Mucosa of descending colon (tissue), 3 donors: ENCODE measurements around the gene CCDC92B. TPM values are rescaled to one million over a fixed set of nuclear protein-coding genes. Genes with fewer than 3 reads are reported as not detected.

Source experiments
- ATAC-seq: fragments of 200-7000 bp; cut with Tn5 transposase; one replicate; pipeline ENCODE4 v1.9.1; 2020; ENCODE audit warnings: mild to moderate bottlenecking, moderate library complexity
- DNase-seq, 3 donors: peaks; one replicate each; pipeline ENCODE4 v3.0.0-alpha.2; 2020
- H3K36me3 ChIP-seq: fragments of 200-600 bp; one replicate; pipeline ENCODE4 v1.8.0; 2021; ENCODE audit warnings: low read depth, mild to moderate bottlenecking
- H3K4me1 ChIP-seq: fragments of 200-600 bp; one replicate; pipeline ENCODE4 v1.8.0; 2021; ENCODE audit warnings: low read depth, mild to moderate bottlenecking
- H3K4me3 ChIP-seq: fragments of 200-600 bp; one replicate; pipeline ENCODE4 v1.8.0; 2021; ENCODE audit warnings: mild to moderate bottlenecking
- H3K9me3 ChIP-seq: fragments of 200-600 bp; one replicate; pipeline ENCODE4 v1.8.0; 2021; ENCODE audit warnings: mild to moderate bottlenecking
- CTCF ChIP-seq: fragments of 200-600 bp; IDR thresholded peaks from one replicate; pipeline ENCODE4 v1.8.0; 2022; ENCODE audit warnings: antibody characterized with exemption, mild to moderate bottlenecking
- intact Hi-C, 2 donors: fragments of 100-400 bp; cut with DNase I in 1 of 2; cut with micrococcal nuclease in 1 of 2; formaldehyde crosslinking; loops; one replicate each; pipeline versions ENCODE4 v1.11.0 to v1.11.1; 2022; cut with DNase I, micrococcal nuclease
- total RNA-seq, 3 donors: library from RNA; stranded (reverse); fragmentation: NEBNext Ultra II Directional in 2 of 3; extraction: Animal tissue kit (Norgen Biotek cat#: 25700) in 2 of 3; gene quantifications; one replicate each; pipeline versions ENCODE4 v1.2.1 to v1.2.4, GENCODE V29; 2021 to 2023
- donor health status: DM: no; HTN: no; CAD: no; lungs with moderate emphysema.
- donor health status: DM: no; HTN: no; CAD: no.
- donor health status: DM: no; HTN: yes; CAD: no.

CCDC92B gene
- total RNA-seq, 3 donors from 2014 or later, result 1.3 to 2.2 (median 2.2) TPM

DNA sequence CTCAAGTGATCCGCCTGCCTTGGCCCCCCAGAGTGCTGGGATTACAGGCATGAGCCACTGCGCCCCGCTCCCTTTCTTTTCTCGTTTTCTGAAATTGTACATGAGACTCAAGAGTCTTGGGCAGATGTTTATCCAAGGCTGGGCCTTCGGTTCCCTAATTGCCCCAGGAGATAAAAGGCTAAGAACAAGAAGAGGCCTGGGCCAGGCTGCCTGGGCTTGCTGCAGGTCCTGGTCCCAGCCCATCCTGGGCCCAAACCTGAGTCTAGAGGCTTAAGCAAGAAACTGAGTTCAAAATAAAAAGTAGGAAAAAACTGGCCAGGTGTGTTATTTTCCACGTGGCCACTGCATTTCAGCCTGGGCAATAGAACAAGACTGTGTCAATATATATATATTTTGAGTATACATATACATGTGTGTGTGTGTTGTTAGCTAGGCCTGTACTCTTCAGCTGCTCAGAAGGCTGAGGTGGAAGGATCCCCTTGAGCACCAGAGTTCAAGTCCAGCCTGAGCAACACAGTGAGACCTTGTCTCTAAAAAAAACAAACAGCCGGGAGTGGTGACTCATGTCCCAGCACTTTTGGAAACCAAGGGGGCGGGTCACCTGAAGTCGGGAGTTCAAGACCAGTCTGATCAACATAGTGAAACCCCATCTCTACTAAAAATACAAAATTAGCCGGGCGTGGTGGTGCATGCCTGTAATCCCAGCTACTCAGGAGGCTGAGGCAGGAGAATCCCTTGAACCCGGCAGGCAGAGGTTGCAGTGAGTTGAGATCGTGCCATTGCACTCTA lies 31.1 kb downstream of the CCDC92B start:
- Histone ChIP-seq H3K9me3 (no peaks in the 10 kb centered on the region), H3K4me3 (no peak overlapping the region)
- no peak for TF ChIP-seq CTCF

DNA sequence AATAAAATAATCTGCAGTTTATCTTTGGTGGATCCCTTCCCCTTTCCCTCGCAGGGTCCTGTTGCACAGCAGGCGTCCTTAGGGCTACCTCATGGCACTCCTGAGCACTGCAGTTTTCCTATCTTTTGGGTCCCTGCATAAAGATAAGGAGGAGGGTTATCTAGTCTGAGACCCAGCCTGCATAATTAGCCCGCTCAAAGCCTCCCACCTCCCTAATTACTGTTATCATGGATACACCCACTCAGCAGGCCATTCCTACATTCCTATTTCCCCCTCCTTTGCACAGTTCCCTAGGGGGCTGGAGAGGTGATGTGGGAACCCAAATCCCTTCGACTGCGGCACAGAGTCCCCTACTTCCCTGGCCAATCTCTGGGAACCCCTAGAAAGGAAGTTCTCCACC lies 32.8 kb downstream of the CCDC92B start:
- ATAC-seq (no peak), DNase-seq (no peak)
- Histone ChIP-seq H3K4me1 (peaks cover 6% of the 10 kb centered on the region), H3K36me3 (peaks cover 1% of the 10 kb centered on the region), H3K9me3 (no peaks in the 10 kb centered on the region), H3K4me3 (no peak overlapping the region)
- intact Hi-C loops, result no loop called here
- no peak for TF ChIP-seq CTCF

More for the DNA sequence above, 31.1 kb downstream of the CCDC92B start:
- DNase-seq (no peak), ATAC-seq (peak; percentile 46)
- Histone ChIP-seq H3K36me3 (no peaks in the 10 kb centered on the region), H3K4me1 (peaks cover 4% of the 10 kb centered on the region)
- intact Hi-C loops, result no loop called here

DNA sequence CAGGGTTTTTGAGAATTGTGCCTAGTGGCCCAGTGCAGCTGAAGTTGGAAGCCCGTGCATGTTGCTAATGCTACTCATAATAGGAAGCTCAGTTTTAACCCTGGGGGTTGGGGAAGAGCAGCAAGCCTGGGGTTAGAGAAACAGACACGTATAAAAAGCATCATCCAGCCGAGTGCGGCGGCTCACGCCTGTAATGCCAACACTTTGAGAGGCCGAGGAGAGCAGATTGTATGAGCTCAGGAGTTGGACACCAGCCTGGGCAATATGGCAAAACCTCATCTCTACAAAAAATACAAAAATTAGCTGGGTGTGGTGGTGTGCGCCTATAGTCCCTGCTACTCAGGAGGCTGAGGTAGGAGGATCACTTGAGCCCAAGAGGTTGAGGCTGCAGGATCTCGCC lies 35.6 kb downstream of the CCDC92B start:
- DNase-seq, result no peak
- Histone ChIP-seq H3K4me1 (peaks cover 25% of the 10 kb centered on the region), H3K4me3 (no peak overlapping the region), H3K9me3 (no peaks in the 10 kb centered on the region), H3K36me3 (peaks cover 4% of the 10 kb centered on the region)
- ATAC-seq, result no peak
- intact Hi-C loops, result no loop called here
- TF ChIP-seq CTCF, result no peak

DNA sequence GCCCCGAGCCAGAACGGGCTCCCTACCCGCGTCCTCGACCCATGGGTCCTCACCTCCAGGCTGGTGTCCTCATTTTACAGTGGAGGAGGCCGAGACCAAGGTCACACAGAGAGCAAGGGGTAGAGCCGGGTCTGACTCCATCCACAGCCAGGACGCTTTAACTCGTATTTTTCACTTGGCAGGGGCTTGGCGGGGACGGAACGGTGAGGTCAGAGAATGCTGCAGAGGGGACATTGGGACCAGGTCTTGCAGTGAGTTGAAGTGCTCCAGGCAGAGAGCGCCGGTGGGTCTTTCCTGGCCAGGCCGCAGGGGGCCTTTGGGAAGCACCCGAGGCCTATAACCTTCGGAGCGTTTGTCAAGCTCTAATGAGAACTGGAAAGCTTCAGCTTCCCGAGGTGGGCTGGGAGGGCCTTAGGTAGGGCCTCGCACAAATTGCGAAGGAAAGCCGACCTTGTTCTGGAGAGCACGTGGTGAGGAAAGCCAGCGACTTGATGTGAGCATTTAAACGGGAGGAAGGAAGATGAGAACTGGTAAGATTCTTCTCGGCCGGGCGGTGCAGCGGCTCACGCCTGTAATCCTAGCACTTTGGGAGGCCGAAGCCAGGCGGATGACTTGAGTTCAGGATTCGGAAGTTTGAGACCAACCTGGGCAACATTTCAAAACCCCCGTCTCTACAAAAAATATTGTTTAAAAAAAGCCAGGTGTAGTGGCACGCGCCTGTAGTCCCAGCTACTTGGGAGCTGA lies 37.0 kb downstream of the CCDC92B start:
- H3K4me3 ChIP-seq, result peak overlapping the region; percentile 83
- intact Hi-C loops, result no loop called here
- peaks cover 4% of the 10 kb centered on the region for H3K36me3 ChIP-seq
- TF ChIP-seq CTCF, result no peak
- peak; percentile 3 for ATAC-seq
- no peaks in the 10 kb centered on the region for H3K9me3 ChIP-seq
- peak in 1 of 3 donors; percentile 60 for DNase-seq
- peaks cover 38% of the 10 kb centered on the region for H3K4me1 ChIP-seq

DNA sequence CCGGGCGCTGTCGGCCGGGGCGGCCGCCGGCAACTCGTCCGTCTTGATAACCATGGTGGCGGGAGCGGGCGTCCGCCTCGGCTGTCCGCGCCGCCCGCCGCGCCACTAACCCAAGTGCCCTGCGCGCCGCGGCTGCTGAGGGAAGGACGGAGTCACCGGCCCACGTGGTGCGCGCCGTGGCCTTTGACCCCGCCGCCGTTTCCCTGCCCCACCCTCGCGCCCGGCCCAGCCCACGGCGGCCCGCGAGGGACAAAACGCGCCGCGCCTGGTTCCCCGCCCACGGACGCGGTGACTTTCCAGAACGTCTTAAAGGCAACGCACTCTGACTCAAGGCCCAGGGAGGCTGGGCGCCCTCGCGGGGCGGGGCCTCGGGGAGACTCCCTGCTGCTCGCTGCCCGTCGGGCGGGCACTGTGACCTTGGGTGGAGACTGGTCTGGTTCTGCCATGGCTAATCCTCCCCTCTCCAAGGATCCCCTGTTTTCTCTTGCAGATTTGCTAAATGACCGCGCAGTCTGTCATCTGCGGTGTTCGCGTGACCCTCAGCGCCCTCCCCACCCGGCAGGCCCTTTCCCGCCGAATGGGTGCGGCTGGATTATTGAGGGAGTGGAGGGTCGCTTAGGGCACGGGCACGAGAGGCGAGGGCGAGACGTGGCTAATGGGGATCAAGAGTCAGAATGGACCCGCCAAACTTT lies 37.7 kb downstream of the CCDC92B start, which contains the start of gene CLUH:
TSS of gene CLUH (minus strand) at position 157 of the 692 bp plus-strand sequence. CDS start at position 54, 103 bp downstream.
- intact Hi-C loops, result no loop called here
- peaks cover 4% of the 10 kb centered on the region for H3K36me3 ChIP-seq
- peak within 1 kb of the TSS; percentile 83 for H3K4me3 ChIP-seq
- DNase-seq (peak; percentile 97 to 99 (median 99)), ATAC-seq (peak; percentile 86)
- H3K9me3 ChIP-seq, result no peaks in the 10 kb centered on the region
- TF ChIP-seq CTCF, result no peak
- peaks cover 44% of the 10 kb centered on the region for H3K4me1 ChIP-seq
